ENCODE results near the gene SLIT3.

The SLIT3 gene

GRCh38 chr5:168979135-168979534, 321.8 kb downstream of the SLIT3 start:
- H3K27ac ChIP-seq: no peak overlapping the region
- no peaks in the 10 kb centered on the region for H3K9me3 ChIP-seq (ENCODE audit: low read depth, low read length)
- no peaks in the 10 kb centered on the region for H3K36me3 ChIP-seq (ENCODE audit: insufficient read depth, low read length)
- H3K4me3 ChIP-seq: no peak overlapping the region
- no peak overlapping the region for H3K9ac ChIP-seq (ENCODE audit: insufficient read length)
- no peak for DNase-seq (ENCODE audit: low read depth, low spot score)
- TF ChIP-seq FOXP2 (optimal IDR thresholded peaks at IDR 0.05; ENCODE audit: control extremely low read depth, extremely low read length, insufficient read depth): no peak
- no peak for TF ChIP-seq EZH2 (IDR thresholded peaks at IDR 0.05)
- TF ChIP-seq POLR2AphosphoS5 (IDR thresholded peaks at IDR 0.05; ENCODE audit: borderline replicate concordance, low read depth, low read length): no peak

- Histone ChIP-seq H3K9me3 (ENCODE audit: low read depth, low read length) (no peaks in the 10 kb centered on the region), H3K4me3 (no peak overlapping the region), H3K27ac (no peak overlapping the region), H3K36me3 (ENCODE audit: insufficient read depth, low read length) (no peaks in the 10 kb centered on the region), H3K9ac (ENCODE audit: insufficient read length) (no peak overlapping the region)
- DNase-seq (ENCODE audit: low read depth, low spot score): no peak
- TF ChIP-seq EZH2 (IDR thresholded peaks at IDR 0.05) (no peak), POLR2AphosphoS5 (IDR thresholded peaks at IDR 0.05; ENCODE audit: borderline replicate concordance, low read depth, low read length) (no peak), FOXP2 (optimal IDR thresholded peaks at IDR 0.05; ENCODE audit: control extremely low read depth, extremely low read length, insufficient read depth) (no peak)
Measured at GRCh38 chr5:168978500-168978899, 322.4 kb downstream of the SLIT3 start.

GRCh38 chr5:168978015-168978414, 322.9 kb downstream of the SLIT3 start:
- H3K27ac ChIP-seq: no peak overlapping the region
- no peak for TF ChIP-seq POLR2AphosphoS5 (IDR thresholded peaks at IDR 0.05; ENCODE audit: borderline replicate concordance, low read depth, low read length)
- no peak for TF ChIP-seq FOXP2 (optimal IDR thresholded peaks at IDR 0.05; ENCODE audit: control extremely low read depth, extremely low read length, insufficient read depth)
- no peak for TF ChIP-seq EZH2 (IDR thresholded peaks at IDR 0.05)
- no peaks in the 10 kb centered on the region for H3K9me3 ChIP-seq (ENCODE audit: low read depth, low read length)
- no peak overlapping the region for H3K9ac ChIP-seq (ENCODE audit: insufficient read length)
- no peak for DNase-seq (ENCODE audit: low read depth, low spot score)
- H3K36me3 ChIP-seq (ENCODE audit: insufficient read depth, low read length): no peaks in the 10 kb centered on the region
- H3K4me3 ChIP-seq: no peak overlapping the region

GRCh38 chr5:168976311-168976970, 324.5 kb downstream of the SLIT3 start:
- DNase-seq (ENCODE audit: low read depth, low spot score): no peak
- Histone ChIP-seq H3K27ac (no peak overlapping the region), H3K9ac (ENCODE audit: insufficient read length) (no peak overlapping the region), H3K36me3 (ENCODE audit: insufficient read depth, low read length) (no peaks in the 10 kb centered on the region), H3K4me3 (no peak overlapping the region), H3K9me3 (ENCODE audit: low read depth, low read length) (no peaks in the 10 kb centered on the region)
- TF ChIP-seq FOXP2 (optimal IDR thresholded peaks at IDR 0.05; ENCODE audit: control extremely low read depth, extremely low read length, insufficient read depth) (no peak), EZH2 (IDR thresholded peaks at IDR 0.05) (no peak), POLR2AphosphoS5 (IDR thresholded peaks at IDR 0.05; ENCODE audit: borderline replicate concordance, low read depth, low read length) (no peak)

- no peaks in the 10 kb centered on the region for H3K9me3 ChIP-seq (ENCODE audit: low read depth, low read length)
- DNase-seq (ENCODE audit: low read depth, low spot score): no peak
- H3K27ac ChIP-seq: no peak overlapping the region
- H3K36me3 ChIP-seq (ENCODE audit: insufficient read depth, low read length): no peaks in the 10 kb centered on the region
- H3K9ac ChIP-seq (ENCODE audit: insufficient read length): no peak overlapping the region
- TF ChIP-seq POLR2AphosphoS5 (IDR thresholded peaks at IDR 0.05; ENCODE audit: borderline replicate concordance, low read depth, low read length) (no peak), FOXP2 (optimal IDR thresholded peaks at IDR 0.05; ENCODE audit: control extremely low read depth, extremely low read length, insufficient read depth) (no peak), EZH2 (IDR thresholded peaks at IDR 0.05) (no peak)
- no peak overlapping the region for H3K4me3 ChIP-seq
Measured at GRCh38 chr5:168975331-168975730, 325.6 kb downstream of the SLIT3 start.

GRCh38 chr5:168974082-168974481, 326.9 kb downstream of the SLIT3 start:
- TF ChIP-seq POLR2AphosphoS5 (IDR thresholded peaks at IDR 0.05; ENCODE audit: borderline replicate concordance, low read depth, low read length) (no peak), EZH2 (IDR thresholded peaks at IDR 0.05) (no peak), FOXP2 (optimal IDR thresholded peaks at IDR 0.05; ENCODE audit: control extremely low read depth, extremely low read length, insufficient read depth) (no peak)
- Histone ChIP-seq H3K9me3 (ENCODE audit: low read depth, low read length) (no peaks in the 10 kb centered on the region), H3K27ac (no peak overlapping the region), H3K9ac (ENCODE audit: insufficient read length) (no peak overlapping the region), H3K36me3 (ENCODE audit: insufficient read depth, low read length) (no peaks in the 10 kb centered on the region), H3K4me3 (no peak overlapping the region)
- no peak for DNase-seq (ENCODE audit: low read depth, low spot score)

GRCh38 chr5:168972731-168973130, 328.2 kb downstream of the SLIT3 start:
- H3K9ac ChIP-seq (ENCODE audit: insufficient read length): no peak overlapping the region
- no peak for DNase-seq (ENCODE audit: low read depth, low spot score)
- TF ChIP-seq POLR2AphosphoS5 (IDR thresholded peaks at IDR 0.05; ENCODE audit: borderline replicate concordance, low read depth, low read length) (no peak), EZH2 (IDR thresholded peaks at IDR 0.05) (no peak), FOXP2 (optimal IDR thresholded peaks at IDR 0.05; ENCODE audit: control extremely low read depth, extremely low read length, insufficient read depth) (no peak)
- no peak overlapping the region for H3K4me3 ChIP-seq
- H3K9me3 ChIP-seq (ENCODE audit: low read depth, low read length): no peaks in the 10 kb centered on the region
- H3K27ac ChIP-seq: no peak overlapping the region
- H3K36me3 ChIP-seq (ENCODE audit: insufficient read depth, low read length): no peaks in the 10 kb centered on the region

GRCh38 chr5:168971100-168971499, 329.8 kb downstream of the SLIT3 start:
- no peak overlapping the region for H3K4me3 ChIP-seq
- TF ChIP-seq POLR2AphosphoS5 (IDR thresholded peaks at IDR 0.05; ENCODE audit: borderline replicate concordance, low read depth, low read length) (no peak), EZH2 (IDR thresholded peaks at IDR 0.05) (no peak), FOXP2 (optimal IDR thresholded peaks at IDR 0.05; ENCODE audit: control extremely low read depth, extremely low read length, insufficient read depth) (no peak)
- no peak for DNase-seq (ENCODE audit: low read depth, low spot score)
- H3K27ac ChIP-seq: no peak overlapping the region
- H3K9ac ChIP-seq (ENCODE audit: insufficient read length): no peak overlapping the region
- H3K36me3 ChIP-seq (ENCODE audit: insufficient read depth, low read length): no peaks in the 10 kb centered on the region
- no peaks in the 10 kb centered on the region for H3K9me3 ChIP-seq (ENCODE audit: low read depth, low read length)

All from SK-N-MC (cell line).